Breast epithelium (tissue), 4 donors: ENCODE results near the gene PPHLN1. TPM values are rescaled to one million over a fixed set of nuclear protein-coding genes. Genes with fewer than 3 reads are reported as not detected.

ENCODE experiments used
- DNase-seq, 2 donors: peaks; one replicate each; pipeline ENCODE4 v3.0.0-alpha.2; 2019; ENCODE audit warnings: low spot score in 2 of 2
- H3K27ac ChIP-seq, 2 donors: fragments of 200-600 bp; sonication (generic) in 1 of 2; one replicate each; pipeline ENCODE4 v1.5.1; 2016 to 2019; ENCODE audit warnings: mild to moderate bottlenecking in 1 of 2
- H3K27me3 ChIP-seq, 2 donors: fragments of 200-600 bp; sonication (generic) in 1 of 2; one replicate each; pipeline versions ENCODE4 v1.5.1 to v1.6.0; 2017 to 2019; ENCODE audit warnings: control low read depth in 1 of 2, mild to moderate bottlenecking in 1 of 2
- H3K36me3 ChIP-seq: fragments of 200-600 bp; one replicate; pipeline ENCODE4 v1.5.1; 2019
- H3K4me1 ChIP-seq, 2 donors: fragments of 200-600 bp; sonication (generic); one replicate each; pipeline ENCODE4 v1.5.1; 2016 to 2019; ENCODE audit warnings: control low read depth in 1 of 2
- H3K4me3 ChIP-seq, 3 donors: fragments of 200-600 bp; sonication (generic); 1 replicate in 2 of 3; 2 replicates in 1 of 3; pipeline ENCODE4 v1.5.1; 2016 to 2019; ENCODE audit warnings: mild to moderate bottlenecking in 3 of 3, moderate library complexity in 2 of 3
- H3K9me3 ChIP-seq, 2 donors: fragments of 200-600 bp; sonication (generic) in 1 of 2; one replicate each; pipeline ENCODE4 v1.5.1; 2016 to 2019; ENCODE audit warnings: control low read depth in 1 of 2
- POLR2A ChIP-seq: fragments of 450-650 bp; IDR thresholded peaks from one replicate; pipeline ENCODE4 v1.6.1; 2016; ENCODE audit warnings: antibody characterized with exemption, mild to moderate bottlenecking, moderate library complexity
- POLR2AphosphoS5 ChIP-seq, 3 donors: sonication (generic); formaldehyde crosslinking; IDR thresholded peaks; one replicate each; pipeline ENCODE4 v1.6.1; 2017; ENCODE audit warnings: antibody characterized with exemption in 3 of 3
- intact Hi-C: fragments of 100-400 bp; cut with DNase I; formaldehyde crosslinking; loops from one replicate; pipeline ENCODE4 v1.15.1; 2023; ENCODE audit warnings: low total_unique reads
- total RNA-seq, 3 donors: library from RNA; depleted of rRNA; stranded (reverse); fragments of >200 nt; gene quantifications; one replicate each; pipeline ENCODE4 v1.1.0, GENCODE V29; 2016
- TF ChIP-seq, protein P1 (sequence below), 3 donors: fragments of 450-650 bp; IDR thresholded peaks; one replicate each; pipeline ENCODE4 v1.5.1; 2016 to 2017; ENCODE audit warnings: antibody characterized with exemption in 3 of 3, mild to moderate bottlenecking in 3 of 3, moderate library complexity in 3 of 3

PPHLN1 gene
- total RNA-seq, 3 donors from 2014 or later: 52.0 to 90.6 (median 62.3) TPM

GRCh38 chr12:42288544-42288943, 37.4 kb upstream of the PPHLN1 start:
- H3K36me3 ChIP-seq: no peaks in the 10 kb centered on the region
- no peaks in the 10 kb centered on the region for H3K9me3 ChIP-seq
- intact Hi-C loops: no loop called here
- DNase-seq: no peak
- H3K4me3 ChIP-seq: no peak overlapping the region
- no peak overlapping the region for H3K27ac ChIP-seq
- no peaks in the 10 kb centered on the region for H3K4me1 ChIP-seq
- TF ChIP-seq POLR2A (no peak), POLR2AphosphoS5 (IDR thresholded peaks at IDR 0.05) (no peak)
- TF ChIP-seq, protein P1, sequence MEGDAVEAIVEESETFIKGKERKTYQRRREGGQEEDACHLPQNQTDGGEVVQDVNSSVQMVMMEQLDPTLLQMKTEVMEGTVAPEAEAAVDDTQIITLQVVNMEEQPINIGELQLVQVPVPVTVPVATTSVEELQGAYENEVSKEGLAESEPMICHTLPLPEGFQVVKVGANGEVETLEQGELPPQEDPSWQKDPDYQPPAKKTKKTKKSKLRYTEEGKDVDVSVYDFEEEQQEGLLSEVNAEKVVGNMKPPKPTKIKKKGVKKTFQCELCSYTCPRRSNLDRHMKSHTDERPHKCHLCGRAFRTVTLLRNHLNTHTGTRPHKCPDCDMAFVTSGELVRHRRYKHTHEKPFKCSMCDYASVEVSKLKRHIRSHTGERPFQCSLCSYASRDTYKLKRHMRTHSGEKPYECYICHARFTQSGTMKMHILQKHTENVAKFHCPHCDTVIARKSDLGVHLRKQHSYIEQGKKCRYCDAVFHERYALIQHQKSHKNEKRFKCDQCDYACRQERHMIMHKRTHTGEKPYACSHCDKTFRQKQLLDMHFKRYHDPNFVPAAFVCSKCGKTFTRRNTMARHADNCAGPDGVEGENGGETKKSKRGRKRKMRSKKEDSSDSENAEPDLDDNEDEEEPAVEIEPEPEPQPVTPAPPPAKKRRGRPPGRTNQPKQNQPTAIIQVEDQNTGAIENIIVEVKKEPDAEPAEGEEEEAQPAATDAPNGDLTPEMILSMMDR (IDR thresholded peaks at IDR 0.05): no peak
- no peaks in the 10 kb centered on the region for H3K27me3 ChIP-seq

DNA sequence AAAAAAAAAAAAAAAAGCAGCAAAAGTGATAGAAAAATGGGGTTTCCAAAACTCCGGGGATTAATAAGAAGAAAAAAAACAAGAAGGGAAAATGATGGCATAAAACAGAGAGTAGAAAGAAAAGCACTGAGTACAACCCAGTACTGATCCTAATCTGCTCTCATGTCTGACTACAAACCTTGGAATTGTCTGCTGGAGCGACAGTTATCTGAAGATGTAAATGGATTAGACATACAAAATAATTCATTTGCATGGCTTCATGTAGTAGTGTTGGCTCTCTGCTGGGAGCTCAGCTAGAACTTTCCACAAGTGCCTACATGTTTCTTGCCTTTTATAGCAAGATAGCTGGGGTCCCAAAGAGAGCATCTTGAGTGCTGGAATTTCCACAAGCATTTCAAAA, 34.3 kb upstream of the PPHLN1 start:
- no peak for DNase-seq
- intact Hi-C loops: no loop called here
- Histone ChIP-seq H3K4me3 (no peak overlapping the region), H3K9me3 (no peaks in the 10 kb centered on the region), H3K36me3 (no peaks in the 10 kb centered on the region), H3K4me1 (no peaks in the 10 kb centered on the region), H3K27ac (no peak overlapping the region), H3K27me3 (no peaks in the 10 kb centered on the region)
- TF ChIP-seq, protein P1 (IDR thresholded peaks at IDR 0.05): no peak
- TF ChIP-seq POLR2AphosphoS5 (IDR thresholded peaks at IDR 0.05) (no peak), POLR2A (no peak)

- Histone ChIP-seq H3K36me3 (no peaks in the 10 kb centered on the region), H3K9me3 (no peaks in the 10 kb centered on the region), H3K27me3 (no peaks in the 10 kb centered on the region), H3K4me3 (no peak overlapping the region), H3K27ac (no peak overlapping the region), H3K4me1 (no peaks in the 10 kb centered on the region)
- intact Hi-C loops: no loop called here
- DNase-seq: no peak
- TF ChIP-seq POLR2AphosphoS5 (IDR thresholded peaks at IDR 0.05) (no peak), POLR2A (no peak)
- TF ChIP-seq, protein P1 (IDR thresholded peaks at IDR 0.05): no peak
Measured at GRCh38 chr12:42296503-42297109, 29.4 kb upstream of the PPHLN1 start.

GRCh38 chr12:42298887-42299286, 27.1 kb upstream of the PPHLN1 start:
- Histone ChIP-seq H3K27ac (no peak overlapping the region), H3K9me3 (no peaks in the 10 kb centered on the region), H3K4me1 (no peaks in the 10 kb centered on the region), H3K27me3 (no peaks in the 10 kb centered on the region), H3K4me3 (no peak overlapping the region), H3K36me3 (no peaks in the 10 kb centered on the region)
- TF ChIP-seq, protein P1 (IDR thresholded peaks at IDR 0.05): no peak
- TF ChIP-seq POLR2A: no peak
- TF ChIP-seq POLR2AphosphoS5 (IDR thresholded peaks at IDR 0.05): no peak
- no peak for DNase-seq
- intact Hi-C loops: no loop called here

DNA sequence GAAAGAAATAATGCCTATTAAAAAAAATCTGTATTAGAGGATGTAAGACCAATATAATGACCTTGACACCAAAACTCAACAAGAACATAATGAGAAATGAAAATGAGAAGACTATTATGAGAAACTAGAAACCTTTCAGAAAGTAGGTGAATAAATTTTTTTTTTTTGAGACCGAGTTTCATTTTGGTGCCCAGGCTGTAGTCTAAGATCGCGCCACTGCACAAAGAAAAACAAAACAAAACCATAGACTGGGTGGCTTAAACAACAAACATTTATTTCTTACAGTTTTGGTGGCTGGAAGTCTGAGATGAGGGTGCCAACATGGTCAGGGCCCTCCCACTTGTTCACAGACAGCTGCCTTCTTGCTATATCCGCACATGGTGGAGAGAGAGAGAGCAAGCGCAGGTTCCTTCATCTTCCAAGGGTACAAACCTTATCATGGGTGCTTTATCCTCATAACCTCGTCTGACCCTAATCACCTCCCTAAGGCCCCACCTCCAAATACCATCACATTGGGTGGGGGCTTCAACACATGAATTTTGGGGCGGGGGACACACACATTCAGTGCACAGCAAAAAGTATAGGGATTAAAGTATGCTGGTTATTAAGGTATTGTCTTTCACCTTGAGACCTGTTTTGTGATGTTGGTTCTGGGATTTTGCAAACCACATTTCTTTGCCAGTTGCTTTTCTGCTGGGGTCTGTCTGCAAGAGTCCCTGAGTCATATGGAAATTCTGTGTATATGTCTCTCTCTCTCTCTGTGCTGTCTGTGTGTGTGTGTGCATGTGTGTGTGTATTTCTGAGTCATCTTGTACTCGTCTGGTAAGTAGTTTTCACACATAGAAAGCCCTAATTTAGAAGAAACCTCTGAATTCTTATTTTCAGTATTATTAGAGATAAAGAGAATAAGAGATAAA, 26.3 kb upstream of the PPHLN1 start:
- H3K27ac ChIP-seq: no peak overlapping the region
- intact Hi-C loops: no loop called here
- no peak overlapping the region for H3K4me3 ChIP-seq
- no peaks in the 10 kb centered on the region for H3K27me3 ChIP-seq
- no peaks in the 10 kb centered on the region for H3K9me3 ChIP-seq
- no peaks in the 10 kb centered on the region for H3K4me1 ChIP-seq
- DNase-seq: no peak
- H3K36me3 ChIP-seq: no peaks in the 10 kb centered on the region
- TF ChIP-seq POLR2A (no peak), POLR2AphosphoS5 (IDR thresholded peaks at IDR 0.05) (no peak)
- TF ChIP-seq, protein P1 (IDR thresholded peaks at IDR 0.05): no peak
